Measurements from ENCODE around the gene TRIM71. TPM values are rescaled to one million over a fixed set of nuclear protein-coding genes. Genes with fewer than 3 reads are reported as not detected.
A peak's percentile ranks its signal among the peaks of the same experiment; 100 is the strongest.

Gene TRIM71
- total and polyA plus RNA-seq, 3 experiments from 2014 or later, result 0.02 to 0.07 TPM; not detected in 1

DNA sequence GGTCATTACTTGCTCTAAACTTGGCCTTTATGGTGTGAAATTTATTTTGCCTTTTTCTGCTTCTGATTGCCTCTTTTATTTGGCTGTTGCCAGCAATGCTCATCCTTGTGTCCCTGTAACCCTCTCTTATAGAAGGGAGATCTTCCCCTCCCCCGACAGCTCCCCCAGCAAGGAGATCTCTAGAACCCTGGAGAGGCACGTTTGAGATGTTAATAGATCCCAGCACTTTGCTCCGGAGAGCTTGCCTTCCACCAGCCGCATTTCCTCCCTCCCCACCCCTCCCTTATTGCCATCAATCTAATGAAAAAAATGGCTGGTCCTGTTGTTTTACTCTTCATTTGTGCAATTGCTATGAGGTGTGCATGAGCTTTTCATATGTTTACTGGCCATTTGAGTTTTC lies 18.2 kb downstream of the TRIM71 start:
- ChIA-PET CTCF (interaction anchor here (0.7 kb wide), 1 partner anchor 55 kb away, joined by 3 read pairs; no protein-coding TSS in a partner anchor), POLR2A (no interaction called here)
- no peak for DNase-seq
- Histone ChIP-seq H3K36me3 (ENCODE audit: insufficient read depth, low read length) (no peaks in the 10 kb centered on the region), H3K27ac (ENCODE audit: low read depth, low read length) (no peak overlapping the region), H3K27me3 (ENCODE audit: insufficient read depth, low read length, poor library complexity, severe bottlenecking) (no peaks in the 10 kb centered on the region), H3K4me1 (ENCODE audit: insufficient read depth, low read length) (no peaks in the 10 kb centered on the region), H3K4me3 (ENCODE audit: low read length) (no peak overlapping the region), H3K9me3 (ENCODE audit: low read length) (no peaks in the 10 kb centered on the region)
- H3K27me3 Mint-ChIP-seq, result peaks cover 3 to 36% of the 10 kb centered on the region in 2 donors
- no peak overlapping the region for H3K27ac Mint-ChIP-seq
- H3K4me3 Mint-ChIP-seq, result no peak overlapping the region
- H3K4me1 Mint-ChIP-seq, result no peaks in the 10 kb centered on the region
- H3K36me3 Mint-ChIP-seq, result no peaks in the 10 kb centered on the region
- no peaks in the 10 kb centered on the region for H3K9me3 Mint-ChIP-seq

DNA sequence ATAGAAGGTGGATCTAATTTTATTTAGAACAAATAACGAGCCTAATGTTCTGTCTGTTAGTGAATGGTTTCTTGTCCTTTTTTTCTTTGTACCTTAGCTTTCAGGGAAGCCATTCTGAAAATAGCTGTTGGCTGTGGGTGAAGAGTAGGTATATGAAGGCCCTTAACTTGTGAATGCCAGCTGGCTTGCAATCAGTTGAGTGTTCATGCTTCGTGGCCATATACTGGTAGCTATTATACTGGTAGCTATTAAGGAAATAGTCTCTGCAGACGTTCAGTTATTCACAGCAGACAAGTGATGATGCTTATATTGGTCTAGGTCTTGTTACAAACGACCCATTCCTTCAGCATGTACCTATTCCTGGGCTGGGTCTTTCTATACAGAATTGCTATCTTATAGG lies 18.8 kb downstream of the TRIM71 start:
- H3K36me3 Mint-ChIP-seq, result no peaks in the 10 kb centered on the region
- ChIA-PET POLR2A (no interaction called here), CTCF (interaction anchor here (0.7 kb wide), 1 partner anchor 56 kb away, joined by 3 read pairs; no protein-coding TSS in a partner anchor)
- H3K4me3 ChIP-seq (ENCODE audit: low read length), result no peak overlapping the region
- no peaks in the 10 kb centered on the region for H3K4me1 Mint-ChIP-seq
- H3K36me3 ChIP-seq (ENCODE audit: insufficient read depth, low read length), result no peaks in the 10 kb centered on the region
- H3K4me3 Mint-ChIP-seq, result no peak overlapping the region
- no peaks in the 10 kb centered on the region for H3K27me3 ChIP-seq (ENCODE audit: insufficient read depth, low read length, poor library complexity, severe bottlenecking)
- H3K9me3 Mint-ChIP-seq, result no peaks in the 10 kb centered on the region
- no peak overlapping the region for H3K27ac Mint-ChIP-seq
- H3K27me3 Mint-ChIP-seq, result peaks cover 3 to 33% of the 10 kb centered on the region in 2 donors
- no peaks in the 10 kb centered on the region for H3K9me3 ChIP-seq (ENCODE audit: low read length)
- DNase-seq, result no peak
- no peaks in the 10 kb centered on the region for H3K4me1 ChIP-seq (ENCODE audit: insufficient read depth, low read length)
- no peak overlapping the region for H3K27ac ChIP-seq (ENCODE audit: low read depth, low read length)

- Mint-ChIP-seq H3K4me1 (peaks cover 2 to 4% (median 3%) of the 10 kb centered on the region in 3 donors), H3K27me3 (peaks cover 3 to 25% of the 10 kb centered on the region in 2 donors), H3K36me3 (no peaks in the 10 kb centered on the region), H3K4me3 (no peak overlapping the region), H3K9me3 (no peaks in the 10 kb centered on the region), H3K27ac (peak overlapping the region in 1 of 8 donors; percentile 50)
- Histone ChIP-seq H3K27ac (ENCODE audit: low read depth, low read length) (no peak overlapping the region), H3K4me1 (ENCODE audit: insufficient read depth, low read length) (no peaks in the 10 kb centered on the region), H3K36me3 (ENCODE audit: insufficient read depth, low read length) (no peaks in the 10 kb centered on the region), H3K4me3 (ENCODE audit: low read length) (no peak overlapping the region), H3K9me3 (ENCODE audit: low read length) (no peaks in the 10 kb centered on the region), H3K27me3 (ENCODE audit: insufficient read depth, low read length, poor library complexity, severe bottlenecking) (no peaks in the 10 kb centered on the region)
- POLR2A ChIA-PET, result no interaction called here
- CTCF ChIA-PET, result no interaction called here
- no peak for DNase-seq
Measured at GRCh38 chr3:32837366-32837765, 19.6 kb downstream of the TRIM71 start.

DNA sequence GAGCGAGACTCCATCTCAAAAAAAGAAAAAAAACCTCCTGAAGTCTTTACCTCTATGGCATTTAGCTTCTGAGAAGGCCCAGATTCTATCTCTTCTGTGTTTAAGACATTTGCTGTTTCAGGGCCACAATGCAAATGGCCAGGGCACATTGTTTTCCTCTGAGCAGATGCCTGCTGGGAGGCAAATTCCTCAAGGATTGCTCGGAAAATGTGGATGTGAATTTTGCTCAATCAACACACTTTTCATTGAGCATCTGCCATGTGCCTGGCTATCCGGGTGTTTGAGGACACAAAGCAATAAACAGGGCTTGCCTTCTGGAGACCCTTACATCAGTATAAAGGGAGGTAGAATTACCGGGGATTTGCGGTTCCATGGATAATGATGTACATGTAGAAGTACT lies 20.0 kb downstream of the TRIM71 start:
- Histone ChIP-seq H3K4me3 (ENCODE audit: low read length) (no peak overlapping the region), H3K4me1 (ENCODE audit: insufficient read depth, low read length) (no peaks in the 10 kb centered on the region), H3K9me3 (ENCODE audit: low read length) (no peaks in the 10 kb centered on the region), H3K27me3 (ENCODE audit: insufficient read depth, low read length, poor library complexity, severe bottlenecking) (no peaks in the 10 kb centered on the region), H3K27ac (ENCODE audit: low read depth, low read length) (no peak overlapping the region), H3K36me3 (ENCODE audit: insufficient read depth, low read length) (no peaks in the 10 kb centered on the region)
- peak overlapping the region in 1 of 8 donors; percentile 50 for H3K27ac Mint-ChIP-seq
- H3K27me3 Mint-ChIP-seq, result peaks cover 3 to 24% of the 10 kb centered on the region in 2 donors
- H3K4me1 Mint-ChIP-seq, result peaks cover 6 to 8% (median 6%) of the 10 kb centered on the region in 3 donors
- ChIA-PET CTCF (no interaction called here), POLR2A (no interaction called here)
- H3K9me3 Mint-ChIP-seq, result no peaks in the 10 kb centered on the region
- H3K36me3 Mint-ChIP-seq, result no peaks in the 10 kb centered on the region
- no peak overlapping the region for H3K4me3 Mint-ChIP-seq
- DNase-seq, result no peak

- POLR2A ChIA-PET, result no interaction called here
- Histone ChIP-seq H3K4me3 (ENCODE audit: low read length) (no peak overlapping the region), H3K27me3 (ENCODE audit: insufficient read depth, low read length, poor library complexity, severe bottlenecking) (no peaks in the 10 kb centered on the region), H3K27ac (ENCODE audit: low read depth, low read length) (no peak overlapping the region), H3K9me3 (ENCODE audit: low read length) (no peaks in the 10 kb centered on the region), H3K4me1 (ENCODE audit: insufficient read depth, low read length) (no peaks in the 10 kb centered on the region), H3K36me3 (ENCODE audit: insufficient read depth, low read length) (no peaks in the 10 kb centered on the region)
- H3K27me3 Mint-ChIP-seq, result peaks cover 3 to 15% of the 10 kb centered on the region in 2 donors
- no peaks in the 10 kb centered on the region for H3K36me3 Mint-ChIP-seq
- no peak overlapping the region for H3K4me3 Mint-ChIP-seq
- H3K4me1 Mint-ChIP-seq, result peaks cover 10 to 13% (median 10%) of the 10 kb centered on the region in 3 donors
- DNase-seq, result no peak
- no peaks in the 10 kb centered on the region for H3K9me3 Mint-ChIP-seq
- H3K27ac Mint-ChIP-seq, result no peak overlapping the region
- CTCF ChIA-PET, result no interaction called here
Measured at GRCh38 chr3:32839714-32840085, 21.9 kb downstream of the TRIM71 start.

GRCh38 chr3:32840086-32840841 lies 22.5 kb downstream of the TRIM71 start:
- CTCF ChIA-PET, result no interaction called here

GRCh38 chr3:32841341-32841740 lies 23.5 kb downstream of the TRIM71 start:
- Mint-ChIP-seq H3K27me3 (peaks cover 0 to 4% of the 10 kb centered on the region in 2 donors), H3K9me3 (no peaks in the 10 kb centered on the region), H3K4me1 (peaks cover 10 to 13% (median 10%) of the 10 kb centered on the region in 3 donors), H3K27ac (no peak overlapping the region), H3K4me3 (no peak overlapping the region), H3K36me3 (no peaks in the 10 kb centered on the region)
- no peaks in the 10 kb centered on the region for H3K4me1 ChIP-seq (ENCODE audit: insufficient read depth, low read length)
- no peak overlapping the region for H3K27ac ChIP-seq (ENCODE audit: low read depth, low read length)
- no peaks in the 10 kb centered on the region for H3K9me3 ChIP-seq (ENCODE audit: low read length)
- no peak for DNase-seq
- no peak overlapping the region for H3K4me3 ChIP-seq (ENCODE audit: low read length)
- ChIA-PET CTCF (no interaction called here), POLR2A (no interaction called here)
- no peaks in the 10 kb centered on the region for H3K36me3 ChIP-seq (ENCODE audit: insufficient read depth, low read length)
- H3K27me3 ChIP-seq (ENCODE audit: insufficient read depth, low read length, poor library complexity, severe bottlenecking), result no peaks in the 10 kb centered on the region

More at GRCh38 chr3:32840086-32840841, 22.5 kb downstream of the TRIM71 start:
- Mint-ChIP-seq H3K4me1 (peaks cover 10 to 13% (median 10%) of the 10 kb centered on the region in 3 donors), H3K4me3 (no peak overlapping the region), H3K27me3 (peaks cover under 1 to 11% of the 10 kb centered on the region in 2 donors), H3K36me3 (no peaks in the 10 kb centered on the region), H3K27ac (no peak overlapping the region), H3K9me3 (no peaks in the 10 kb centered on the region)
- Histone ChIP-seq H3K27ac (ENCODE audit: low read depth, low read length) (no peak overlapping the region), H3K36me3 (ENCODE audit: insufficient read depth, low read length) (no peaks in the 10 kb centered on the region), H3K9me3 (ENCODE audit: low read length) (no peaks in the 10 kb centered on the region), H3K4me1 (ENCODE audit: insufficient read depth, low read length) (no peaks in the 10 kb centered on the region), H3K27me3 (ENCODE audit: insufficient read depth, low read length, poor library complexity, severe bottlenecking) (no peaks in the 10 kb centered on the region), H3K4me3 (ENCODE audit: low read length) (no peak overlapping the region)
- DNase-seq, result no peak
- POLR2A ChIA-PET, result no interaction called here

GRCh38 chr3:32841867-32842470 lies 24.2 kb downstream of the TRIM71 start:
- ChIA-PET POLR2A (no interaction called here), CTCF (interaction anchor here (1.0 kb wide), 1 partner anchor 31 kb away, joined by 3 read pairs; no protein-coding TSS in a partner anchor)
- H3K4me1 ChIP-seq (ENCODE audit: insufficient read depth, low read length), result no peaks in the 10 kb centered on the region
- no peak overlapping the region for H3K4me3 Mint-ChIP-seq
- H3K4me1 Mint-ChIP-seq, result peaks cover 10 to 13% (median 10%) of the 10 kb centered on the region in 3 donors
- no peak overlapping the region for H3K27ac Mint-ChIP-seq
- no peaks in the 10 kb centered on the region for H3K27me3 ChIP-seq (ENCODE audit: insufficient read depth, low read length, poor library complexity, severe bottlenecking)
- H3K4me3 ChIP-seq (ENCODE audit: low read length), result no peak overlapping the region
- H3K36me3 ChIP-seq (ENCODE audit: insufficient read depth, low read length), result no peaks in the 10 kb centered on the region
- no peaks in the 10 kb centered on the region for H3K9me3 Mint-ChIP-seq
- peaks cover 0 to 3% of the 10 kb centered on the region in 2 donors for H3K27me3 Mint-ChIP-seq
- DNase-seq, result no peak
- no peaks in the 10 kb centered on the region for H3K36me3 Mint-ChIP-seq
- H3K27ac ChIP-seq (ENCODE audit: low read depth, low read length), result no peak overlapping the region
- no peaks in the 10 kb centered on the region for H3K9me3 ChIP-seq (ENCODE audit: low read length)
